Erythroblast (primary cell): Measurements from ENCODE around the gene SYT13.

ENCODE experiments used
- GATA1 ChIP-seq: IDR thresholded peaks from 2 replicates; pipeline ENCODE4 v1.6.1; 2011; ENCODE audit warnings: low read depth, mild to moderate bottlenecking, control low read depth, low read length, moderate library complexity
- POLR2A ChIP-seq: IDR thresholded peaks from 2 replicates; pipeline ENCODE4 v1.6.1; 2011; ENCODE audit warnings: mild to moderate bottlenecking, low read length

- TF ChIP-seq POLR2A (no peak), GATA1 (no peak)
These were observed 36.0 kb downstream of the SYT13 start for GRCh38 chr11:45250035-45250718.
